Brain microvascular endothelial cell (primary cell): Measurements from ENCODE around the gene PRDX6.

ENCODE experiments used
- DNase-seq: peaks from one replicate; pipeline ENCODE4 v3.0.0-alpha.2; 2020
- H3K27ac ChIP-seq: fragments of 250-450 bp; sonication (Bioruptor Pico); 2 replicates; pipeline ENCODE4 v1.5.1; 2020; ENCODE audit warnings: mild to moderate bottlenecking, moderate library complexity
- H3K27me3 ChIP-seq: fragments of 250-450 bp; sonication (Bioruptor Pico); replicated peaks from 2 replicates; pipeline ENCODE4 v1.5.1; 2020; ENCODE audit warnings: mild to moderate bottlenecking
- H3K36me3 ChIP-seq: fragments of 250-450 bp; sonication (Bioruptor Pico); replicated peaks from 2 replicates; pipeline ENCODE4 v1.5.1; 2020; ENCODE audit warnings: mild to moderate bottlenecking
- H3K4me3 ChIP-seq: 2 replicates; pipeline ENCODE4 v1.5.1; 2011; ENCODE audit warnings: low read depth, mild to moderate bottlenecking, control low read depth, low read length, moderate library complexity
- CTCF ChIP-seq: IDR thresholded peaks from 2 replicates; pipeline ENCODE4 v1.5.1; 2011; ENCODE audit warnings: low read depth, mild to moderate bottlenecking, moderate library complexity, low read length, control low read depth, inconsistent platforms; ENCODE audit errors: missing control alignments
- in situ Hi-C: cut with HindIII; loops from 2 replicates; pipeline ENCODE4 v1.10.0; 2017; ENCODE audit warnings: low sequenced_read_pairs, low pct_ligation_motif_present

The PRDX6 gene

GRCh38 chr1:173532237-173532636 lies 55.1 kb downstream of the PRDX6 start:
- Histone ChIP-seq H3K27me3 (no peaks in the 10 kb centered on the region), H3K4me3 (no peak overlapping the region), H3K27ac (no peak overlapping the region), H3K36me3 (no peaks in the 10 kb centered on the region)
- in situ Hi-C loops: no loop called here
- no peak for DNase-seq
- no peak for TF ChIP-seq CTCF

GRCh38 chr1:173536223-173536622 lies 59.1 kb downstream of the PRDX6 start:
- H3K27ac ChIP-seq: no peak overlapping the region
- H3K36me3 ChIP-seq: no peaks in the 10 kb centered on the region
- TF ChIP-seq CTCF: no peak
- in situ Hi-C loops: no loop called here
- no peak for DNase-seq
- H3K4me3 ChIP-seq: no peak overlapping the region
- H3K27me3 ChIP-seq: no peaks in the 10 kb centered on the region
